Stimulated activated CD4-positive, alpha-beta T cell treated with anti-CD3 and anti-CD28 coated beads, TNF-alpha, amount 100 ng/mL, for 1 hour (primary cell): ENCODE data around the gene FAM89B.

ENCODE experiments used
- DNase-seq, 3 donors: peaks; one replicate each; pipeline ENCODE4 v3.0.0-alpha.2; 2020; ENCODE audit warnings: low read depth in 3 of 3, low spot score in 1 of 3

The FAM89B gene

DNA sequence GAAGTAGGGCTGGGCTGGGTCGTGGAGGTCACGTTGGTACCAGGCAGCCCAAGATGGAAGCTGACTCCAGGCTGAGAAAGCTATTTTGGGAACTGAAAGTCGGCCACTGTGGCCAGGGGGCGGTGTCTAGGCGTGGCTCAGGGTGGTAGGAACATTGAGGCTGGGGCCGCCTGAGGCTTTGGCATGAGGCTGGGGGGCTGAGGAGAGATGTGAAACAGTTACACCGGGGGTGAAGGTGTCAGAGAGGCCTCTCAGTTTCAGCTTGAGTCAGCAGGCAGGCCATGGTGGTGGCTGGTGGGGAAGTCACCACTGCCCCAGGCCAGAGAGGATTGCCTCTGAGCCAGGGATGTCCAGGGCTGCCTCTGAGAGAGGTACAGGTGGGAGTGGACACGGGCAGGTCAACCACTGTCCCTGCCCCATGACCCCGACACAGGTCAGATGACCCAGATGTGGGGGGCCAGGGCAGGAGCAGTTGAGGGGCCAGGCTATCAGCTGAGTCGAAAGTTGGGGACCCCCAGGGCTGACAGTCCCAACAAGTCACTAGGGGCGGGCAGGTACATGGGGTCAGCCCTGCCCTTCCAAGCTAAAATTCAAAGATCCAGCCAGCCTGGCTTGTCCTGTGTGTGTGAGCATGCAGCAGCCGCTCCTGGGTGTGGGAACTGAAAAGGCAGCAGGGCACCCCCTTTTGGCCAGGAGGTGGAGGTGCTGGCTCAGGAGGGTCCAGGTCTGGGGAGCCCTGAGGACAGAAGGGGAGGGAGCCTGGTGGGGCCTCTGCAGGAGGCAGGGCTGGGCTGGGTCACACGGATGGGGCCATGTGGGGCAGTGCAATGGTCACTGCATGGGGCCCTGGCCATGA is 16.1 kb downstream of the FAM89B start:
- DNase-seq = peak; percentile 48 to 56 (median 52)

DNA sequence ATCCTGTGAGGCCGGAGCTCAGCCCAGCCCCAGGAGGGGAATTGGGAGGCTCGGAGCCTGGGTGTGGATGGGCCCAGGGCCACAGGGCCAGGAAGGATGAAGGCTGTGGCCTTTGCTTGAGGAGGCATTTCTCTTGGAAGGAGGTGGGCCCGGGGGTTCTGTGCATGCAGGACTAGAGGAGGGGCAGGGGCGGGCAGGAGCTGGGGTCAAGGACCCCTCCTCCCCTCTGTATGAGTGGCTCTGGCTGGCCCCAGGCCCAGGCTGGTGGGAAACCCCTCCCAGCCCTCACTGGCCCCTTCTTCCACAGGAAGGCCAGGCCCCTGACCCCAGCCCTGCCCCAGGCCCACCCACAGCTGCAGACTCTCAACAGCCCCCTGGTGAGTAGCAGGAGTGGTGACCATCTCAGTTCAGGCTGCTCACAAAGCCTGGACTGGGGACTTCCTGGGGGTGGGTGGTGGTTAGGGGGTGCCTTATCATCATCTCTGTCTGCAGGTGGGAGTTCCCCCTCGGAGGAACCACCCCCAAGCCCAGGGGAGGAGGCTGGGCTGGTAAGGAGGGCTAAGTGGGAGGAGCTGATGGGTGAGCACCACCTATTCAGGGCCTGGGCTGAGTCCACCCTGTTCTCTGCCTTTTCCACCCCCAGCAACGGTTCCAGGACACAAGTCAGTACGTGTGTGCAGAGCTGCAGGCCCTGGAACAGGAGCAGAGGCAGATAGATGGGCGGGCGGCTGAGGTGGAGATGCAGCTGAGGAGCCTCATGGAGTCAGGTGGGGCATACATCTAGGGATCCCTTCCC is 17.3 kb downstream of the FAM89B start:
- DNase-seq = no peak

DNA sequence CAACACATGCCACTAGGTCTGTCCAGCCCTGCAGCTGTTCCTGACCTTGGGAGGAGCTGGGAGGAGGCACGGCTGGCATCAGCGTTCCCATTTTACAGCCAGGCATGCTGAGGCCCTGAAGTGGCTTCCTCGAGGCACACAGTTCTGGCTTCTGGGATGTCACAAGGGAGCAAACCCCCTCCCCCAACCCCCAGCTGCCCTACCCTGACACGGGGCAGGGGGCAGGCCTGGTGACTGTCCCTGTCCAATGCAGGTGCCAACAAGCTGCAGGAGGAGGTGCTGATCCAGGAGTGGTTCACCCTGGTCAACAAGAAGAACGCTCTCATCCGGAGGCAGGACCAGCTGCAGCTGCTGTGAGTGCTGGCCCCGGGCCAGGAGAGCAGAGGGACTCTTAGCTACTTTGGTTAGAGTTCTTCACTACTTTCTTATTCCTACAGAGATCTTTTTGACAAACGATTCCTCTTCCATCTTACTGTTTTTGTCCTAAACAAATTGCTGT is 18.0 kb downstream of the FAM89B start:
- no peak for DNase-seq

DNA sequence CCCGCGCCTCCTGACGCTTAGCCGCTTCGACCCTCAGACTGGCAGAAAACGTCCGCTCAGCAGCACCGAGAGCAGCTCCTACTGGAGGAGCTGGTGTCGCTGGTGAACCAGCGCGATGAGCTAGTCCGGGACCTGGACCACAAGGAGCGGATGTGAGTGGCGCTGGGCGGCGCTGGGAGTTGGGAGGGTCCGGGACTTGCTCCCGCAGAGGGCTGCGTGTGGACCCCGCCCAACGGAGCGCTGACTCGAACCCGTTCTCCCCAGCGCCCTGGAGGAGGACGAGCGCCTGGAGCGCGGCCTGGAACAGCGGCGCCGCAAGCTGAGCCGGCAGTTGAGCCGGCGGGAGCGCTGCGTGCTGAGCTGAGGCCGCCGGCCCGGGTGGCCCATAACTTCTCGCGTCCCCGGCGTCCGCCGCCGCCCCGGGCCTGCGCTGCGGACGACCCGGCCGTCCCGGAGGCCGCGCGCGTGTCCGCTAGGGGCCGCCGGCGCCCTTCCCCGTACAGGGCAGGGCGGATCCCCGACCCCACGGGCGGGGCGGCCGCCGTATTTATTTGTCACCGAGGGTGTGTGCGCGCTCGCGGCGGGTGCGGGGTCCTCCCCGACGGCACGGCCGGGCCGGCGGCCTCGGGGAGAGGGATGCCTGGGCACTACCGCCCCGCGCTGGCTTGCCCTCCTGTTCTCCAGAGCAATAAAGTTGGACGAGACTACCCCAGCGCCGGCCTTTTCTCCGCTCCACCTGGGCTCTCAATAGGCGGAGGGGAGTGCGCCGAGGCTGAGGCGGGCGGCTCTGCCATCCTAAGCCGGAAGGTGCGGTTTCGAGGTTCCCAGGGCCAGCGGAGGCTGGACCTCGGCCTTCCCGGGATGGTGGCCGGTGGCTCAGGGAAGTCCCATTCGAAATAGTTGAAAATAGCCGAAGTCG is 19.9 kb downstream of the FAM89B start:
- DNase-seq = no peak

DNA sequence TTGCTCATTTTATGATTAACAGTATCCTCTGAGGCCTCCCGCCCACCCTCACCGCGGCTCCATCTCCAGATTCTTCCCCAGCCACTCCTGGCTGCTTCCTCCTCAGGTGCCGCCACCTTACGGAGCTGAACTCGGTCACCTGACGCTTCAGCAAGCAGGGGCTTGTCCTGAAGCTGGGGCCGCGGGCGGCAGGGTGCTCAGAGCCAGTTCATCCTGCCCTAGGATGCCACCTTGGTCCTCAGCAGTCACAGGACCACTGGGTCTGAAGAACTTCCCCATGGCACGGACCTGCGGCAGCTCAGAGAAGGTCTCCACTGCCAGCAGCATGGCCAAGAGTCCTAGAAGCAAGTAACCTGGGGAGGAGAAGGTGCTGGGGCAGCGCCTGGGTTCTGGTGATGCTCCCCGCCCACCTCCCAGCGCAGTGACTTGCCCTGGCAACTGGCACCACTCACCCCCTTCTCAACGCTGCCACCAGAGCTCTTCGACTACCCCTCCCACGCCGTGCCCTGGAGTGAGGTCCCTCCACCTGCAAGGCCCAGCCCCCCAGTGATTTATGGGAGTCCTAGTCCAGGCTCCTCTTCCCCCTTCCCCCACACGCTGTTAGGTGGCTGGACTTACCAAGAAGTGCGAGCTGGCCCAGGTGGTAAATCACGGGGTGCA is 20.6 kb downstream of the FAM89B start:
- DNase-seq = no peak

DNA sequence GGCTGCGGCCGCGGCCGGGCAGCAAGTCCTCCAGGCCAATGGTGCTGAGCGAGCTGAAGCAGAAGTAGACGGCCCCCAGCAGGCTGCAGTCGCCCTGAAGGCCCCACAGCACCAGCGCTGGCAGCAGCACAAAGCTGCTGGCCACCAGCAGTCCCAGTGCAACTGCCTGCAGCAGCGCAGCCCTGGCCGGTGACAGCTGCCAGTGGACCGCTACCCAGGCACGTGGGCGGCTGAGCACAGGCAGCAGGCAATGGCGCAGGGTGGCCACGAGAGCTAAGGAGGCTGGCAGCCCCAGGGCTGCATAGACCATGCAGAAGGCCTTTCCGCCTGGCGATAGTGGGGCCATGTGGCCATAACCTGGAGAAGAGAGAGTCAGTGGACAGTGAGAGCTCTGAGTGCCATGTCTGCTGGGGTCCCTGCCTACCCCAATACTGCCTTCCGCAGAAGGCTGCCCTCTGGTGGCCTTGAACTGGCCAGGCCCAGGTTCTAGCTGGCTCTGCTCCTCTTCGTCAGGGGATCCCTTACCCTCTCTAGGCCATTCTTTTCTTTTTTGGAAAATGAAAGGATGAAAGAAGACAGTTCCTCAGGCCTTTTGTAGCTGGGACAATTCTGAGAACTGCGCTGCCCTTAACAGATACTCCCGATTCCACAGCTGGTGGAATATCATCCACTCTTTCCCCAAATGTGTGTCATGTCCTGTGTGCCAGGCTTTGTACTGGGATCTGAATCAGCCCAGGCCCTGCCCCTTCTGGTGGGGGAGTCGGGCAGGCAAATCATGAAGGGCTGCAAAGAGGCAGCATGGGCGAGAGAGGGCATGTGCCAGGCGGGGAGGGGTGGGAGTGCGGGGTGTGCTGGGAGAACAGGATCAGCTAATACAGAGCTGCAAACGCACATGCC is 21.4 kb downstream of the FAM89B start:
- DNase-seq = no peak

DNA sequence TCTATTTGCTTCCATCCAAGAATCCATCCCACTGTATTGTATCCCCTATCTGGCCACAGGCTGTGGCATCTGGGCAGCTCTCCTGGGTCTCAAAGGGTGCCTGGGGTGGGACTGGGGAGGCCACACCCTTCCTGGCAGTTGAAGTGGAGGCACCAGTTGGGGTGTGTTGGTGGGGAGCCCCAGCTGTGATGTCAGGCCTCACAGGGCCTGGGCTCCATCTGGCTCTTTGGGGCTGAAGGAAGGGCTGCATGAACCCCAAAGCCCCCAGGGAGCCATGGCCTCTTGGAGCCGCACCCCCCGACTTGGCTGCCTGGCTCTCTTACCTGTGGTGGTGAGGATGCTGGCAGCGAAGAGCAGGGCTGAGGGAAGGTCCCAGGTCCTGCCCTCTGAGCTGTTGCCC is 22.8 kb downstream of the FAM89B start:
- no peak for DNase-seq

DNA sequence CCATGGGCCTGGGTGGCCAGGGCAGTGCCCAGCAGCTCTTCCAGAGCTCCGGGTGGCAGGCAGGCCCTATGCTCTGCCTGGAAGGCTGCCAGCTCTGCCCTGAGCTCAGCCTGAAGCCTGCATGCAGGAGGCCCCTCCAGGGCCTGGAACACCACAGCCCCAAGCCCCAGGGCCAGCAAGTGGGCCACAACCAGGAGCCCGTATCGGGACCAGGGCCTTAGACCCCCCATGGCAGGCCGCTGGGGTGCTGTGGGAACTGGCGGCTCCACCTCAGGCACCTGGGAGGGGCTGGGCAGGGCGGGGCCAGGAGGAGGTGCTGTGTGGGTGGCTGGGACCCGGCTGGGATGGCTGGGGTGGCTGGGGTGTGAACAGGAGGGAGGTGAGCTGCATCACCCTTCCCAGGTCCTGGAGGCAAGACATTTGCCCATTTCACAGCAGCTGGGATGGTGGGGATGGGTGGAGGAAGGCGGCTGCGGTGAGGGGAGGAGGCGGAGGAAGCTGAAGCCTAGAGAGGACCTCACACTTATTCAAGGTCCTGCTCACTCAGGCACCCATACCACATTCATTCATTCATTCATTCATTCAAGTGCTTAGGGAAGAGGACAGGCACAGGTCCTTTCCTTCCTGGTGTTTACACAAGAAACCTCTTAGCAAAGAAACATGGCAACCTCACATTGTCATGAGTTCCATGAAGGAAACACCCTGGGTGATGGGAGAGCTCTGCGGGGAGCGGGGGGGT is 23.4 kb downstream of the FAM89B start, which contains the start of gene KCNK7:
TSS of gene KCNK7 (minus strand) at position 258 of the 739 bp plus-strand sequence. CDS start at position 230, 28 bp downstream.
- DNase-seq = no peak

DNA sequence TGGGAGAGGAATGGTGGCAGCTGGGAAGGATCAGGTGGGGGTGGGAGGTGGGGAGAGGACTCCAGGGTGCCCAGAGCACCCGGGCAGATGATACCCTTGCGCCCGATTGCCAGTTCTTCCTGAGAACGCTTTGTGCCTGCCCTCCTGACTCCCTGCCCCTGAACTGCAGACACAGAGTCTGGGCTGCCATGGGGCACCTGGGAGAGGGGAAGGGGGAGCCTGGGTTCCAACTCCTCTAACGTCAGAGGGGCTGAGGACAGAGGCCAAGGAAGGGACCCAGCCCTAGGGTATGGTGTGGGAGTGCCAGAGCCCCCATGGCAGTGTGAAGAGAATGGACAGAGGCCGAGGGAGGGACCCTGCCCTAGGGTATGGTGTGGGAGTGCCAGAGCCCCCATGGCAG is 24.2 kb downstream of the FAM89B start:
- DNase-seq = no peak

DNA sequence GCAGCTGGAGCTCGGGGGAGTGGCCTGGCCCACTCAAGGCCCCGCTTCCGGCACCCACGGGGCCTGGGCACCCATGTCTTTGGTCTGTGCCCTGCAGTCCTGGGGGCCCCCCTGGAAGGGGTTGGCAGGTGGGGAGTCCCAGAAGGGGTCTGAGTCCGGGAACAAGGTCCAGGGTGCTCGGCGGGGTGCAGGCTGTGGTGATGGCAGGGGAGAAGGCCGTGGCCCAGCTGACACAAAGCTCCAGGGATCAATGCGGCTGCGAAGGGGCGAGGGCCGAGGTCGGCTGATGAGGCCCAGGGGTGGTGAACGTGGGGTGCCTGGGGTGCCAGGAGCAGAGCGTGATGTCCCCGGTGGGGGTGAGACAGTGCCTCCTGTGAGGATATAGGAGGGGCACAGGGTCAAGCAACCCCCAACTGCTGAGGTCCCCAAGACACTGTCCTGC is 25.9 kb downstream of the FAM89B start:
- no peak for DNase-seq

DNA sequence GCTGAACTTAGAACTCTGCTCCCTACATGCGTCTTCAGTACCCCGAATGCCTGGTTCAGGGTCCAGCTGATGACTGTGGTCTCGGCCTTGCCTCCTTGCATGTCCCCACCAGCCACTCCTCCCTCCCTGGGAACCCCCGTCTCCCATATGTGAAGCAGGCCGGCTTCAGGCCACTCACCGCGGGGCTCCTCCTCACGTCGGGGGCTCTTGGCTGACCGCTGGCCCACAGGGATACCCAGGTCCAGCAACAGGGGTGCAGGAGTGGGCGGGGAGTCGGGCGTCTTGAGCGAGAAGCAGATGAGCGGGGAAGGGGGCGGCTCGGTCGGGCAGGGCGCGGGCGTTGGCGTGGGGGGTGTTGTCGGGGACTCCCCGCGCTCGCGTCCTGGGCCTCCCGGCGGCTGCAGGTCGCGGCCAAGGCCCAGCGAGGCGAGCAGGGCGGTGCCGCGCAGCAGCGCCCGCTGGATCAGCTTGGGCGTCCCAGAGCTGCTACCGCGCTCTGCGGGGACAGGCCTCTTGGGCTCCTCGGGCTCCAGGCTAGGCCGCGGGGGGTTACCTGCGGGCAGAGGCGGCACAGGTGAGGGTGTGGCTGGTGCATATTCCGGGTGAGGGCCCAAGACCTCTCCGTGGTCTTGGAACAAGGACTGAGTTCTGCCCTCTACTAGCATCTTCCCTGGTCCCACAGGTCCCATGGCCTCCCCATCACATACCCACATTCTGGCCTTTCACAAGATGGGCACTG is 27.0 kb downstream of the FAM89B start:
- no peak for DNase-seq

DNA sequence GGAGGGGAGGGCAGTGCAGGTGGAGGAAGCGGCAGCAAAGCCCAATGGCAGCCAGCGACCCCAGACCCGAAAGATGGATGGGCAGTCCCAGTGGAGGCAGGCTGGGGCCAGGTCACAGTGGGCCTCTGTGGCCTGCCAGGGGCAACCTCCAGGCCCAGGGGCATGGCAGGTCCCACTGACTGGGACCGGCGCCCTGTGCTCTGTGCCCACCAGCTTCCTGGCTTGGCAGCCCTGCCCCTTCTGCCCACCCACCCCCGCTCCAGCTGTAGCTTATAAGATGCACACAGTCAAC is 27.6 kb downstream of the FAM89B start:
- DNase-seq = no peak

DNA sequence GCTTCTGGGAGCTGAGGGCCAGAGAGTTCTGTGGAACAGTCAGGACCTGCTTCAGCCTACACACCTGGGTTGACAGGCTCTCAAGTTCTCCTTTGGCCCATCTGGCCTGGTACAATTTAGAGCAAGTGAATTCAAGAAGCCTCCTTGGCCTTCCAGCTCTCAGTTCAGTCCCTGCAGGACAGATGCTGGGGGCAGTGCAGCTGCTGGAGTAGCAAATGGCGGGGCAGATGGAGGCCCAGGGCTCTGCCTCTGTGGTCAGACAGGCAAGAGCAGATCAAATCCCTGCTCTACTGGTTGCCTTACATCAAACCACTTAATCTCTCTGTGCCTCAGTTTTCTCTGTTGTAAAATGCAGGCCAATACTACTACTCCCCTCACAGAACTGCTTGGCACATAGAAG is 31.9 kb downstream of the FAM89B start:
- DNase-seq = no peak

DNA sequence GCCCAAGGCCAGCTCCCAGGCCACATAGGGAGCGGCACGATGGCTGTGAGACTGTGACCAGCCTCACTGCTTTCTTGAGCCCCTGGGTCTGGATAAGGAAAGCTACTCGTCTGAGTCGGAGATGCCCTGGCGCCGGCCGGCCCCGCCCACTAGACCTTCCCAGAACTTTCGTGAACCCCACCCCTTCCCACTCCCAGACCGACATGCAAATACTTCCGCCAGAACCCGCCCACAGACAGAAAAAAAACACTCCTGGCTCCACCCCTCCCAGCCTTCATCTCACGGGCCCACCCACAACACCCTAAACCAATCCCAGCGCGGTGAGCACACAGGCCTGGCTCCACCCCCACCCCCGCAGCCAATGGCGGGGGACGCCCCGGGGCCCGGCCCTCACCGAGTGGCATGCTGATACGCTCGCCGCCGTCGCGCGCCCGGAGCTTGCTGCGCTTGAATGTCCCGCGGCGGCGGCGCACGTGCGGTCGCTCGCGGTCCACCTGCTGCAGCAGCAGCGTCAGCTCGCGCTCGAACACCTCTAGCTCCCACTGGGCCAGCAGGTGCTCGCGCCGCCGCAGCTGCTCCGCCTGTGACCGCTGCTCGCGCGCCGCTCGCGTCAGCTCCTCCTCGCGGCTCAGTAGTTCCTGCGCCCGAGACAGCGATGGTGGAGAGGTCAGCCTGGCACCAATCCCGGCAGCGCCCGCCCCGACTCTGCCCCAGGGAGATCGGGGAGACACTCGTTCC is 34.7 kb downstream of the FAM89B start:
- DNase-seq = no peak

DNA sequence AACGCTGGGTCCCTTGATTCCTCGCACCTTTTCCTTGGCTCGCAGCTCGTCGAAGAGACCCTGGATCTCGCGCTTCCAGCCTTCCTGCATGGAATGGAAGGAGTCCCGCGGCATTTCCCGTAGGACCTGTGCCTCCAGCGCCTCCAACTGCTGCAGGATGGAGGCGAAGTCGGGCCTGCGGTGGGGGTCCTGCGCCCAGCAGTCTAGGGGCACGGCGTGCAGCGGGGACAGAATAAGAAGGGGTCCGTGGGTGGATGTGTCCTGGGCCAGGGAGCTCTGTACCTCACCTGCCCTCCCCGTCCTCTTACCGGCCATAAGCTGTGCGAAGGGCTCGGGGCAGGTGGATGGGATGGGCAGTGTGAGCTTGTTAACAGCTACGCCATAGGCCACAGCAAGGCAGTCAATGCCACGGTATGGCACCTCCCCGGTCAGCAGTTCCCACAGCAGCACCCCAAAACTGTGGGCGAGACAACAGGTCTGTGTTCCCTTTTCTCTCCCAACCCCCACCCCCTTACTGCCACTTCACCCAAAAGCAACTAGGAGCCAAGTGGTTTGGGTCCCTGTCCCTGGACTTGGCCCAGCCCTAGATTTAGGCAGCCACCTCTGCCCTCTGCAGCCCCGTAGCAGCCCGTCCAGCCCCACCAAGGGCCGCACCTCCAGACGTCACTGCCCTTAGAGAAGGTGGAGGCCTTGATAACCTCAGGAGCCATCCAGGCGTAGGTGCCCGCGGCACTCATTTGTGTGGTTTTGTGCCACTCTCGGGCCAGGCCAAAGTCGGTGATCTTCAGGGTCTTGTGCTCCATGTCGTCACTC is 35.5 kb downstream of the FAM89B start:
- DNase-seq = no peak

DNA sequence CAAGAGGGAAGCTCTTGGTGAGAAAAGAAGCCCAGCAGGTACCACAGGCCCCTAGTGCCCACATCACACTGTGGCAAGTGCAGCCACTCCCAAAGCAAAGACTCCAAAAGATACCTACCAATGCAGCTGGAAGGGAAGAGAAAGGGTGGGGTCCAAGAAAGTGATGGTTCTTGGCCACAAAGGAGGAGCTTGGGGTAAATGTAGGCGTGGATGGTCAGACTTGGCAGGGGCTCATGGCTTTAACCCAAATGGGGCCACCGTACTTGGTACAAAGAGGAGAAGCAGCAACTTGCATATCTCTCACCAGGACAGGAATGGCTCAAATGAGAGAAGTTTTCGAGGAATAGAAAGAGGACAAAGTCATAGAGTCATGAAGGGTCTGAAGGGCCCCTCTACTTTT is 36.9 kb downstream of the FAM89B start:
- DNase-seq = no peak

DNA sequence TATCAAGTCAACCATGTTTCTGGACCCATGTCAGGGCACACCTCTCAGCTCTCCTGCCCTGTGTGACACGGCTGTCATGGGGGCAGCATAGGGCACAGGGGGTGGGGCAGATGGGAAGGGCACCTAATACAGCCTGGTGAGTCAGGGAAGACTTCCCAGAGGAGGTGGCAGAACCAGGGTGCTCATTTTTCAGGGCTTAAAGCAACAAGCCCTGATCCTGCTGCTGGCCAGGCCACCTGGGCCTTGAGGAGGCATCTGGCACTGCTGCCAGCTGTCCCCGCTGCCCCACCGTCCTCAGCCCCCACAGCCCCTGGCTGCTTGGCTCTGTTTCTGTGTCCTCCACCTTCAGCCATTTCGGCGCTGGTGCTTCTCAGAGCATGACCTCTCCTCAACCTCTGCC is 37.3 kb downstream of the FAM89B start:
- DNase-seq = no peak
